ENCODE measurements around the gene TAS2R1.

The TAS2R1 gene

GRCh38 chr5:9653811-9654210 is 23.7 kb upstream of the TAS2R1 start:
- TF ChIP-seq USF1 (IDR thresholded peaks at IDR 0.05) (no peak), CEBPB (IDR thresholded peaks at IDR 0.05) (no peak), TEAD4 (IDR thresholded peaks at IDR 0.05) (no peak), YY1 (IDR thresholded peaks at IDR 0.05; ENCODE audit: low read depth) (no peak), RAD21 (IDR thresholded peaks at IDR 0.05; ENCODE audit: low read depth) (no peak), REST (IDR thresholded peaks at IDR 0.05; ENCODE audit: low read depth) (no peak), TAF1 (IDR thresholded peaks at IDR 0.05; ENCODE audit: low read depth) (no peak), ZBTB7A (IDR thresholded peaks at IDR 0.05; ENCODE audit: low read depth) (no peak), CREB1 (IDR thresholded peaks at IDR 0.05; ENCODE audit: low read depth) (no peak), TCF12 (IDR thresholded peaks at IDR 0.05; ENCODE audit: low read depth) (no peak), EP300 (IDR thresholded peaks at IDR 0.05; ENCODE audit: borderline replicate concordance) (no peak), EGR1 (IDR thresholded peaks at IDR 0.05) (no peak), NFIC (IDR thresholded peaks at IDR 0.05) (no peak), FOXM1 (IDR thresholded peaks at IDR 0.05; ENCODE audit: borderline replicate concordance, low read depth) (no peak), MAX (IDR thresholded peaks at IDR 0.05) (no peak)

GRCh38 chr5:9653061-9653460 is 22.9 kb upstream of the TAS2R1 start:
- no peak for TF ChIP-seq EP300 (IDR thresholded peaks at IDR 0.05; ENCODE audit: borderline replicate concordance)

- no peak for TF ChIP-seq CREB1 (IDR thresholded peaks at IDR 0.05; ENCODE audit: low read depth)
- TF ChIP-seq YY1 (IDR thresholded peaks at IDR 0.05; ENCODE audit: low read depth) = no peak
- no peak for TF ChIP-seq REST (IDR thresholded peaks at IDR 0.05; ENCODE audit: low read depth)
- no peak for TF ChIP-seq NFIC (IDR thresholded peaks at IDR 0.05)
- no peak for TF ChIP-seq EGR1 (IDR thresholded peaks at IDR 0.05)
- no peak for TF ChIP-seq TAF1 (IDR thresholded peaks at IDR 0.05; ENCODE audit: low read depth)
Measured at GRCh38 chr5:9652295-9652694, 22.1 kb upstream of the TAS2R1 start.

- TF ChIP-seq CEBPB (IDR thresholded peaks at IDR 0.05) = no peak
- no peak for TF ChIP-seq USF1 (IDR thresholded peaks at IDR 0.05)
- no peak for TF ChIP-seq MAX (IDR thresholded peaks at IDR 0.05)
- no peak for TF ChIP-seq CREB1 (IDR thresholded peaks at IDR 0.05; ENCODE audit: low read depth)
- no peak for TF ChIP-seq EGR1 (IDR thresholded peaks at IDR 0.05)
- no peak for TF ChIP-seq REST (IDR thresholded peaks at IDR 0.05; ENCODE audit: low read depth)
- no peak for TF ChIP-seq FOXM1 (IDR thresholded peaks at IDR 0.05; ENCODE audit: borderline replicate concordance, low read depth)
- TF ChIP-seq EP300 (IDR thresholded peaks at IDR 0.05; ENCODE audit: borderline replicate concordance) = no peak
- TF ChIP-seq YY1 (IDR thresholded peaks at IDR 0.05; ENCODE audit: low read depth) = no peak
- TF ChIP-seq TAF1 (IDR thresholded peaks at IDR 0.05; ENCODE audit: low read depth) = no peak
- TF ChIP-seq RAD21 (IDR thresholded peaks at IDR 0.05; ENCODE audit: low read depth) = no peak
- TF ChIP-seq TCF12 (IDR thresholded peaks at IDR 0.05; ENCODE audit: low read depth) = no peak
- no peak for TF ChIP-seq TEAD4 (IDR thresholded peaks at IDR 0.05)
- TF ChIP-seq ZBTB7A (IDR thresholded peaks at IDR 0.05; ENCODE audit: low read depth) = no peak
- TF ChIP-seq NFIC (IDR thresholded peaks at IDR 0.05) = no peak
Measured at GRCh38 chr5:9646843-9647242, 16.7 kb upstream of the TAS2R1 start.

GRCh38 chr5:9644630-9645029 is 14.5 kb upstream of the TAS2R1 start:
- TF ChIP-seq TEAD4 (IDR thresholded peaks at IDR 0.05) (no peak), TCF12 (IDR thresholded peaks at IDR 0.05; ENCODE audit: low read depth) (no peak), EP300 (IDR thresholded peaks at IDR 0.05; ENCODE audit: borderline replicate concordance) (no peak), CEBPB (IDR thresholded peaks at IDR 0.05) (no peak), CREB1 (IDR thresholded peaks at IDR 0.05; ENCODE audit: low read depth) (no peak), USF1 (IDR thresholded peaks at IDR 0.05) (no peak), EGR1 (IDR thresholded peaks at IDR 0.05) (no peak), FOXM1 (IDR thresholded peaks at IDR 0.05; ENCODE audit: borderline replicate concordance, low read depth) (no peak), ZBTB7A (IDR thresholded peaks at IDR 0.05; ENCODE audit: low read depth) (no peak), YY1 (IDR thresholded peaks at IDR 0.05; ENCODE audit: low read depth) (no peak), NFIC (IDR thresholded peaks at IDR 0.05) (no peak), TAF1 (IDR thresholded peaks at IDR 0.05; ENCODE audit: low read depth) (no peak), RAD21 (IDR thresholded peaks at IDR 0.05; ENCODE audit: low read depth) (no peak), REST (IDR thresholded peaks at IDR 0.05; ENCODE audit: low read depth) (no peak)
